ENCODE data around the gene GJB5.
"Not testable (repeated sequence)": the region's sequence is repeated elsewhere in the genome, so short reads cannot be mapped to it uniquely, and the experiment has no call there.

GJB5 gene

DNA sequence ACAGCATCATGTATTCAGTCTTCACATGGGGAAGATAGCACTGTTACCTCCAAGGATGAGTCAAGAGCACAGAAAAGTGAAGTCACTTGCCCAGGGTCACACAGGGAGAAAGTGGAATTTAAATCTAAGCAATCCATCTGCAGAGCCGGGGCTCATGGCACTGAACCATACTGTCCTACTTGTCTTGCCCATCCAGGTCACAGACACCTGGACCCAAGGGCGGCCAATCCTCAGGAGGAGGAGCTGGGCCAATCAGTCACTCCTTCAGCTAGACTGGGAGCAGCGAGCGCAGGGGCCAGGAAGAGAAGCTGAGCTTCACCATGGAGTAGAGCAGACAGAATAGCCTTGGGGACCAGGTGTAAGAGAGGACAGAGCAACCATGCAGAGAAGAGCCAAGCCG lies 9.2 kb upstream of the GJB5 start:
- DNase-seq (ENCODE audit: low read depth): no peak

- no peak for DNase-seq (ENCODE audit: low read depth)
These were observed 8.7 kb upstream of the GJB5 start for GRCh38 chr1:34746101-34746500.

DNA sequence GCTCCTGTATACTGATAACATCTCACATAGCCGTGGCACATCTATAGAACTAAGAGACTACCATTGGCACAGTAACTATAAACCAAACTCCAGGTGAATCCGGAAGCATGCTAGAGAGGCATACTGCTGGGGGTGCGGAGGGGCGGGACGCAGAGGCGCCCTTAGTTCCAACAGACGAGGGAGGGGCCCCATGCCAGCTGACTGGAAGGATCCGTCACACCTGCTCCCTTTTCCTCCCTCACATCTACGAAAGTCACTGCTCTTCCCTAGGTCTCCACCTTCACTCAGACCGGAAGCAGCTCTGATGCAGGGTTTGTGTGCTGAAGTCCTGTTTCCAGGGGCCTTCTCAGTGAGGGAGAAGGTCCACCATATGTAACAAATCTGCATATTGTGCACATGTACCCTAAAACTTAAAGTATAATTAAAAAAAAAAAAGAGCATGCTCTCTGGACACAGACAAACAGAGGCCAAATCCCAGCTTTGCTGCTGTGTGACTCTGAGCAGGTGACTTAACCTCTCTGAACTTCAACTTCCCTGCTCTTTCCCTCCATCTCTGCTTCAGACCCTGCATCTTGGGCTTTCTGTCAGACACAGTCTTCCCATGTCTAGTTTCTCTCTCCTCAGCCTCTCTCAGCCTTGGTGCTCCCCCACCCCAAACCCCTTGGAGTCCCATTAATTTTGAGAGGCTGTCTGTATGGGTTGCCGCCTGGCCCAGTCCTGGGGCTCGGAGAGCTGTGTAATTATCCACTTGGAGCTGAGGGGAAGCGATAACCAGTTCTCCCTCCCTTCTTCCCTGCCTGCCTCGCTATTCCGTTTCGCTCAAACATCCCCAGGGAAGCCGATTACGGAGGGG lies 7.8 kb upstream of the GJB5 start:
- no peak for DNase-seq (ENCODE audit: low read depth)

GRCh38 chr1:34747638-34747941 lies 7.3 kb upstream of the GJB5 start:
- DNase-seq (ENCODE audit: low read depth): no peak

GRCh38 chr1:34749992-34750391 lies 4.9 kb upstream of the GJB5 start:
- no peak for DNase-seq (ENCODE audit: low read depth)

DNA sequence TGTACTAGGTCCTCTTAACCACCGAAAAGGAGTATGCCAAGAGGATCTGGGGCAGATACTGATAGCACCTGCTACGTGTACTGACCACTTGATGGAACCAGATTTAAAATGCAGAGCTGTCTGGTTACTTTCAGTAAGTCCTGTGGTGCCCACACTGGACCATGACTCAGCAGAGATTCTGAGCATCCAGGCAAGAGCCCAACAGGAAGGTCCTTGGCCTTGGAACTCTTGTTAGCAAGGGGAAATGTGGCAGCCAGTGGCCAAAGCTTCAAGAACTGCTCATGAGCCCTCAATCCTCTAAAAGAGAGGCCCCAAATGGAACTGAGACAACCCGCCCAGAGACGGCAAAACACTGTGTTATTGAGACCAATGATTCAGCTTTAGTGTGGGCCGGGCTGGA lies 4.2 kb upstream of the GJB5 start:
- DNase-seq (ENCODE audit: low read depth): no peak

GRCh38 chr1:34753163-34753562 lies 1.7 kb upstream of the GJB5 start:
- no peak for DNase-seq (ENCODE audit: low read depth)

DNA sequence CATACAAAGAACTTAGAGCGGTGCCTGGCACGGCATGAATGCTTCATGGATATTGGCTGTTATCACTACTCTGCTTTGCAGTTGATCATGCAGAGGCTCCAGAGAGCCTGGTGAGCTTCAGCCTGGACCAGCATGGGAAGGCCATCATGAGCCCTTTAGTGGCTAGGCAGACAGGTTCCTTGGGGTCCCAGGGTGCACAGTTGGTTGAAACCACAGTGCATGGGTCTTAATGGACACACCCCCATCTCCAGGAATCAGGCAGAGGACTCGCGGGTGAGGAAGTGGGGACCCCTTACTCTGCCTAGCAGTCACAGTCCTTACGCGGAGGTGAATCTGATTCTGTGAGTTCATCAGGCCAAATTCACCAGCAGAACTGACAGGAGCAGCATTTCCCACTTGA lies 1.1 kb downstream of the GJB5 start:
- DNase-seq (ENCODE audit: low read depth): no peak

GRCh38 chr1:34757386-34757785 lies 2.5 kb downstream of the GJB5 start:
- no peak for DNase-seq (ENCODE audit: low read depth)

DNA sequence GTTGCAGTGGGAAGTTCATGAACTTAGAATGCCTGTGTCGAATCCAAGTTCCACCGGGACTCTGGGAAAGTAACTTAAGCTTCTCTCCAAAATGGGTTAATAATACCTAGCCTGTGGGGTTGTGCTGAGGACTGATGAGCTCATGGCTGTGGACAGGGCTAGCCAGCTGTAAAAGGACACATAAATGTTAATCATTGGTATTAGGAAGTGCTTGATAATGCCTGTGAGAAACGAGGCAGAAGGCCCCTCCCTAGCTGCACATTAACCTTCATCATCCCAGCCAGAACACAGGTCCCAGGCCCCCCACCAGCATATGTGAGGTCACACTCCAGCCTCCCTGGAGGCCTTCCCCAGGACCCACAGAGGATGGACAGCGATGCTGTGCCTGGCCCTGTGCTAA lies 3.9 kb downstream of the GJB5 start:
- DNase-seq (ENCODE audit: low read depth): no peak

- DNase-seq (ENCODE audit: low read depth): no peak
These were observed 4.9 kb downstream of the GJB5 start, which contains the start of gene GJB4 for GRCh38 chr1:34759503-34760357. GJB4 (plus strand) TSS chr1:34759740; CDS start chr1:34761255, 1,515 bp downstream.

GRCh38 chr1:34761176-34761761 lies 6.4 kb downstream of the GJB5 start:
- no peak for DNase-seq (ENCODE audit: low read depth)

DNA sequence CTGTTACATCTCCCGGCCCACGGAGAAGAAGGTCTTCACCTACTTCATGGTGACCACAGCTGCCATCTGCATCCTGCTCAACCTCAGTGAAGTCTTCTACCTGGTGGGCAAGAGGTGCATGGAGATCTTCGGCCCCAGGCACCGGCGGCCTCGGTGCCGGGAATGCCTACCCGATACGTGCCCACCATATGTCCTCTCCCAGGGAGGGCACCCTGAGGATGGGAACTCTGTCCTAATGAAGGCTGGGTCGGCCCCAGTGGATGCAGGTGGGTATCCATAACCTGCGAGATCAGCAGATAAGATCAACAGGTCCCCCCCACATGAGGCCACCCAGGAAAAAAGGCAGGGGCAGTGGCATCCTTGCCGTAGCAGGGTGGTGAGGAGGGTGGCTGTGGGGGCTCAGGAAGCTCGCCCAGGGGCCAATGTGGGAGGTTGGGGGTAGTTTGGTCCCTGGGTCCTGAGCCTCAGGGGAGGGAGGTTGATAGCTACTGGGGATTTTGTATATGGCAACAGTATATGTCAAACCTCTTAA lies 7.0 kb downstream of the GJB5 start:
- DNase-seq (ENCODE audit: low read depth): no peak

DNA sequence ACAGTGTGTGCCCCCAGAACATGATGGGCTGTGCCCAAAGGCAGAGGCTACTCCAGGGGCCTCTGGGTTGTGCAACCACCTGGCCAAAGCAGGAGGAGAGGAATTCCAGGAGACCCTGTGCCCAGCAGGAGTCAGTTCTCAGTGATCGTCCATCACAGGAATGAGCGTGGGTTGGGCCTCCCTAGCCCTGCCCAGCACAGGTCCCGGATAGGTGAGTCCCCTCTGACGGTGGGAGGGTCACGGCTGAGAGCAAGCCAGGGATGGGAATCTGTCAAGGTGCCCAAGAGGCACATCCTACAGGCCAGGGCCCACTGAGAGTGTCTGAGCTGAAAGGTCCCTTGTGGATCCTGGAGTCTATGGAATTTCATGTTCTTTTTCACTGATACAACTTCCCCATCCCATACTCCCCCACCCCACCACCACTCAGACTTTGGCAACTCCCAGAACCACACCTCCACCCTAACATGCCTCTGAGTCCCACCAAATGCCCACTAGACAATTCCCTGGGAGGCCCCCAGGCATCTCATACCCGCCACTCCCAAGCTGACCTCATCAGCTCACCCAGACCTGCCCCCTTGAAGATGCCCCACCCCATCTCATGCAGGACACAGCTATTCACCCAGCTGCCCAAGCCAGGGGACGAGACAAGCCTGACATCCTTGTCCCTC lies 7.8 kb downstream of the GJB5 start:
- DNase-seq (ENCODE audit: low read depth): no peak

GRCh38 chr1:34763142-34763781 lies 8.4 kb downstream of the GJB5 start:
- DNase-seq (ENCODE audit: low read depth): no peak

DNA sequence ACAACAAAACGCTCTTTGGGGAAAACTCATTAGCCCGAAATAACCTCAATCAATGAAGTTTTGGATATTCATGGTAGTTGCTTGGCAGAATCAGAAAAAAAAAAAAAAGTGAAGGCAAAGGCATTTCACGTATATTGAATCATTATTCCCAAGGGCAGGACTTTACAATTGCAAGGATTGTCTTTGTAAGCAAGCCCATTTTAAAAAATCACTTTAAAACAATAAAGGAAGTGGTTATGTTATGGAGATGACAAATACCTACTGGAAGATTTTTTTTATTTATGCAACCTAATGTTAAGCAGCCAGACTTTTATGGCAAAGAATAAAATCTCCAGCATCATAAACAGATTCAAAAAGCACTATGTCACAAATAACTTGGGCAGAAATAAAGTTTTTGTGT lies 14.0 kb downstream of the GJB5 start:
- no peak for DNase-seq (ENCODE audit: low read depth)

GRCh38 chr1:34770891-34771504 lies 16.2 kb downstream of the GJB5 start:
- no peak for DNase-seq (ENCODE audit: low read depth)

GRCh38 chr1:34771573-34772371 lies 16.9 kb downstream of the GJB5 start:
- no peak for DNase-seq (ENCODE audit: low read depth)

- not testable (repeated sequence) for DNase-seq (ENCODE audit: low read depth)
These were observed 18.3 kb downstream of the GJB5 start for GRCh38 chr1:34773114-34773513.

DNA sequence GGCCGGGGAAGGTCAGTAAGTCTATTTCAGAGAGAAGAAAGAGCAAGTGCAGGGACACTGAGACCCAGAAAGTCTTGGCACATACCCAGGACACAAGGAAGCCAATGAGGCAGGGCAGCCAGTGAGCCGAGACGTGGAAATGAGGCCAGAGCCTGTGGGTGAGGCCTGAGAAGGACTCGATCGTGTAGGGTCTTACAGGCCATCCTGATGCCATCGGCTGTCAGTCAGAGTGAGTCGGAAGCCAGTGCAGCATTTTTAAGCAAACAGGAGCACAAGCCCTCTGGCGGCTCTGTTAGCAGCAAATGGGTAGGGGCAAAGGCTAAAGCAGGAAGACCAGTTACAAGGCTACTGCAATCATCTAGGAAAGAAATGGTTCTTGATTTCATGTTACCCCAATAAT lies 20.1 kb downstream of the GJB5 start:
- no peak for DNase-seq (ENCODE audit: low read depth)

Data from activated T-cell treated with anti-CD3 and anti-CD28 coated beads for 24 hours (primary cell).